HEK293 (cell line): ENCODE data around the gene HNRNPL.

Source experiments
- BCL11A ChIP-seq: fragments of 450-650 bp; formaldehyde crosslinking; IDR thresholded peaks from 2 replicates; pipeline ENCODE4 v1.5.1; 2016; ENCODE audit warnings: low read depth, missing biosample characterization, missing genetic modification characterization
- IKZF3 ChIP-seq: fragments of 450-650 bp; IDR thresholded peaks from 2 replicates; pipeline ENCODE4 v1.5.0; 2018; ENCODE audit warnings: missing biosample characterization, mild to moderate bottlenecking, missing genetic modification characterization, moderate library complexity
- PRDM1 ChIP-seq: fragments of 450-650 bp; formaldehyde crosslinking; IDR thresholded peaks from 2 replicates; pipeline ENCODE4; 2016; ENCODE audit warnings: missing biosample characterization, missing genetic modification characterization
- WT1 ChIP-seq: fragments of 450-650 bp; formaldehyde crosslinking; IDR thresholded peaks from 2 replicates; pipeline ENCODE4 v1.5.1; 2016; ENCODE audit warnings: missing biosample characterization, missing genetic modification characterization
- ZBTB11 ChIP-seq: fragments of 450-650 bp; formaldehyde crosslinking; conservative IDR thresholded peaks from 2 replicates; pipeline ENCODE4 v1.5.1; 2016; ENCODE audit warnings: low read depth, missing biosample characterization, missing genetic modification characterization
- ZBTB26 ChIP-seq: fragments of 450-650 bp; formaldehyde crosslinking; optimal IDR thresholded peaks from 2 replicates; pipeline ENCODE3; 2016; ENCODE audit warnings: missing biosample characterization, mild to moderate bottlenecking, missing genetic modification characterization
- ZBTB7A ChIP-seq: fragments of 450-650 bp; formaldehyde crosslinking; IDR thresholded peaks from 2 replicates; pipeline ENCODE4 v1.5.1; 2016; ENCODE audit warnings: low read depth, missing biosample characterization, missing genetic modification characterization
- ZNF112 ChIP-seq: fragments of 450-650 bp; formaldehyde crosslinking; IDR thresholded peaks from 2 replicates; pipeline ENCODE4 v1.5.0; 2017; ENCODE audit warnings: missing biosample characterization, missing genetic modification characterization
- ZNF140 ChIP-seq: fragments of 450-650 bp; formaldehyde crosslinking; IDR thresholded peaks from 2 replicates; pipeline ENCODE4 v1.5.1; 2016; ENCODE audit warnings: missing biosample characterization, missing genetic modification characterization
- ZNF146 ChIP-seq: fragments of 450-650 bp; formaldehyde crosslinking; IDR thresholded peaks from 2 replicates; pipeline ENCODE4 v1.5.1; 2016; ENCODE audit warnings: missing biosample characterization, missing genetic modification characterization
- ZNF148 ChIP-seq: fragments of 450-650 bp; formaldehyde crosslinking; IDR thresholded peaks from 2 replicates; pipeline ENCODE4 v1.5.0; 2017; ENCODE audit warnings: missing biosample characterization, missing genetic modification characterization, borderline replicate concordance
- ZNF302 ChIP-seq: fragments of 450-650 bp; formaldehyde crosslinking; IDR thresholded peaks from 2 replicates; pipeline ENCODE4 v1.5.1; 2016; ENCODE audit warnings: missing biosample characterization, missing genetic modification characterization, low read depth
- ZNF324 ChIP-seq: fragments of 450-650 bp; formaldehyde crosslinking; IDR thresholded peaks from 2 replicates; pipeline ENCODE4 v1.5.1; 2016; ENCODE audit warnings: missing biosample characterization, missing genetic modification characterization
- ZNF37A ChIP-seq: fragments of 450-650 bp; IDR thresholded peaks from 2 replicates; pipeline ENCODE4 v1.5.1; 2018; ENCODE audit warnings: missing biosample characterization, missing genetic modification characterization
- ZNF48 ChIP-seq: fragments of 450-650 bp; formaldehyde crosslinking; IDR thresholded peaks from 2 replicates; pipeline ENCODE4 v1.5.1; 2016; ENCODE audit warnings: missing biosample characterization, missing genetic modification characterization
- ZNF488 ChIP-seq: fragments of 450-650 bp; formaldehyde crosslinking; IDR thresholded peaks from 2 replicates; pipeline ENCODE4 v1.5.1; 2016; ENCODE audit warnings: missing biosample characterization, missing genetic modification characterization
- ZNF501 ChIP-seq: fragments of 450-650 bp; formaldehyde crosslinking; IDR thresholded peaks from 2 replicates; pipeline ENCODE4 v1.5.1; 2016; ENCODE audit warnings: missing biosample characterization, missing genetic modification characterization
- ZNF514 ChIP-seq: fragments of 450-650 bp; formaldehyde crosslinking; IDR thresholded peaks from 2 replicates; pipeline ENCODE4 v1.5.1; 2016; ENCODE audit warnings: missing biosample characterization, missing genetic modification characterization
- ZNF548 ChIP-seq: fragments of 450-650 bp; formaldehyde crosslinking; IDR thresholded peaks from 2 replicates; pipeline ENCODE4 v1.5.1; 2016; ENCODE audit warnings: missing biosample characterization, missing genetic modification characterization
- ZNF555 ChIP-seq: fragments of 450-650 bp; formaldehyde crosslinking; conservative IDR thresholded peaks from 2 replicates; pipeline ENCODE4 v1.5.1; 2017; ENCODE audit warnings: missing biosample characterization, mild to moderate bottlenecking, missing genetic modification characterization, inconsistent platforms
- ZNF664 ChIP-seq: fragments of 450-650 bp; formaldehyde crosslinking; IDR thresholded peaks from 2 replicates; pipeline ENCODE4 v1.5.1; 2016; ENCODE audit warnings: missing biosample characterization, missing genetic modification characterization
- ZSCAN30 ChIP-seq: fragments of 450-650 bp; IDR thresholded peaks from 2 replicates; pipeline ENCODE4 v1.5.1; 2018; ENCODE audit warnings: missing biosample characterization, mild to moderate bottlenecking, missing genetic modification characterization, moderate library complexity
- TF ChIP-seq, protein P1 (sequence below): fragments of 450-650 bp; formaldehyde crosslinking; IDR thresholded peaks from 2 replicates; pipeline ENCODE4 v1.5.1; 2016; ENCODE audit warnings: missing biosample characterization, missing genetic modification characterization

HNRNPL gene

DNA sequence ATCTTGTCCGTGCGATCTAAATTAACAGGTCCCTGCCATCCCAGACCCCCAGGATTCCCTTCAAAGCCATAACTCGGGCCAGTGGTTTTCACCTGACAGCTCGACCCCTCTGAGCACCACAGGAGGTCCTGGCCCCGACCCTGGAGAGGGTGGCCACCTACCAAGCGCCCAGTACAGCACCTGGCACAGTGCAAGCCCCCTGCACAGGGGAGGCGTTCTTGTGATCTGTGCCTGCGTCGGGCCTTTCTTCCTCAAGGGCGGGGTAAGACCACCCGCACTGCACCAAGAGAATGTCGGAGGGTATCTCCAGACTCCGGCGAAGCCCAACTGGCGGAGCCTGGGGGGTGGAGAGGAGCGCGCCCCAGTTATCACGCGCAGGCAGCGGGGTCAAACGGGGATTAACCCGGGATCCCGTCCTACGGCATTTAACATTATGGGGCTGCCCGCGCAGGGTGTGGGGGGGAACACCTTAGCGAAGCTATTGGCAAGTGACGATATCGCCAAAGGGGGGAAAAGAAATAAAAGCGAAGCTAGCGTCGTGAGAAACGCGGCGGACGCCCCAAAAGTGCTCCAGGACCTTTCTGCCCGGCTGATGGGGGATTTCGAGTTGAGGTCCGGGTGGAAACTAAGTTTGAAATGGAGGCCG is 1.3 kb upstream of the HNRNPL start (continued):
- 0 out of 2 replicates have a peak, but pooled peaks have one; percentile 16 for TF ChIP-seq ZBTB11 (tag by site-specific recombination)
- peak; percentile 17; the same call in 1 of the 2 replicates for TF ChIP-seq ZSCAN30 (tag by site-specific recombination)
- no peak for TF ChIP-seq ZNF555 (tag by site-specific recombination)
- peak; percentile 28; the same call in 1 of the 2 replicates for TF ChIP-seq IKZF3 (tag by site-specific recombination)
- TF ChIP-seq ZNF501 (tag by site-specific recombination): no peak; the same call in 1 of the 2 replicates
- no peak for TF ChIP-seq ZNF302 (tag by site-specific recombination)
- TF ChIP-seq, protein P1, sequence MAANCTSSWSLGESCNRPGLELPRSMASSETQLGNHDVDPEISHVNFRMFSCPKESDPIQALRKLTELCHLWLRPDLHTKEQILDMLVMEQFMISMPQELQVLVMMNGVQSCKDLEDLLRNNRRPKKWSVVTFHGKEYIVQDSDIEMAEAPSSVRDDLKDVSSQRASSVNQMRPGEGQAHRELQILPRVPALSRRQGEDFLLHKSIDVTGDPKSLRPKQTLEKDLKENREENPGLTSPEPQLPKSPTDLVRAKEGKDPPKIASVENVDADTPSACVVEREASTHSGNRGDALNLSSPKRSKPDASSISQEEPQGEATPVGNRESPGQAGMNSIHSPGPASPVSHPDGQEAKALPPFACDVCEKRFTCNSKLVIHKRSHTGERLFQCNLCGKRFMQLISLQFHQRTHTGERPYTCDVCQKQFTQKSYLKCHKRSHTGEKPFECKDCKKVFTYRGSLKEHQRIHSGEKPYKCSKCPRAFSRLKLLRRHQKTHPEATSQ (tag by site-specific recombination): 0 out of 2 replicates have a peak, but pooled peaks have one; percentile 17
- peak; percentile 71 for TF ChIP-seq ZBTB26
- peak; percentile 25; the same call in 1 of the 2 replicates for TF ChIP-seq BCL11A (tag by site-specific recombination)
- 0 out of 2 replicates have a peak, but pooled peaks have one; percentile 90 for TF ChIP-seq ZBTB7A
- no peak for TF ChIP-seq ZNF548 (tag by site-specific recombination)
- no peak for TF ChIP-seq ZNF37A
- TF ChIP-seq ZNF48: no peak
- no peak; the same call in 1 of the 2 replicates for TF ChIP-seq ZNF324 (tag by site-specific recombination)
- no peak for TF ChIP-seq ZNF140 (tag by site-specific recombination)
- 0 out of 2 replicates have a peak, but pooled peaks have one; percentile 3 for TF ChIP-seq ZNF146 (tag by site-specific recombination)
- peak; percentile 30; the same call in 1 of the 2 replicates for TF ChIP-seq PRDM1 (tag by site-specific recombination)
- no peak for TF ChIP-seq ZNF112
- peak; percentile 4 for TF ChIP-seq WT1 (tag by site-specific recombination)
- TF ChIP-seq ZNF664 (tag by site-specific recombination): no peak
- no peak for TF ChIP-seq ZNF148 (tag by site-specific recombination)
- TF ChIP-seq ZNF488: no peak
- TF ChIP-seq ZNF514 (tag by site-specific recombination): no peak
